Fibroblast of peridontal ligament (primary cell): Measurements from ENCODE around the gene RTL10.

ENCODE experiments used
- DNase-seq: peaks from one replicate; pipeline ENCODE4 v3.0.0-alpha.2; 2010; ENCODE audit errors: extremely low read depth

The RTL10 gene

DNA sequence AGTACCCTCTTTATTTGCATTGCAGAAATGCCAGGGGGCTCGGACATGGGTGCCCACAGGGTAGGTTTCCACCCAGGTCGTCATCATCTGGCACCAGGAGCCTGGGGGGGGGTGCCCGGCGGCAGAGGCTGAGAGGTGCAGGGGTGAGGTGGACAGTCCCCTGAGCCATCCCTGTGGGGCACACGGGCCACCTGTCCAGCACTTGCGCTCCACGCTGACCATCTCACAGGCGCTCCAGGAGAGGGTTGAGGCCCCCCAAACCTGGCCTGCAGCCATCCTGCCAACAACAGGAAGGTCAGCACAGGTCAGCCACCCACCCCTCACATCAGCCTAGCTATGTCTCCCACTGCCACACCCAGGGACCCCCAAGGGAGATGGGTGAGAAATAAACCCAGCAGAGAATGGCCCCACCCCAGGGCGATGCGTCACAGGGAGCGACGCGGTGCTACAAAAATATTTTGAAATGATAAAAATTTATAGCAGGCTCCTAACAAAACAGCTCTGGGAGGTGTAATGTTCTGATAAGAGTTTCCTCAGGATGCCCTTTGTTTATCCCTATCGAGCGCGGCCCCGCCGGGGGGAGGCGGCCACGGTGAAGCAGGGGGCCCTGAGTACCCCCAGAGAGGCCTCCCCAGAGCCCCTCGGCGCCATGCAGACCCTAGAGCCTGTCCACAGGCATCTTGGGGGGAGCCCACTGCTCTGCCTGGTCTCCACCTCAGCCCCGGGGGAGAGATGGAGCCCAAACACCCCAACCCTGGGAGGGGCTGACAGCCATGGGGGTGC, 21.0 kb upstream of the RTL10 start:
- no peak for DNase-seq

DNA sequence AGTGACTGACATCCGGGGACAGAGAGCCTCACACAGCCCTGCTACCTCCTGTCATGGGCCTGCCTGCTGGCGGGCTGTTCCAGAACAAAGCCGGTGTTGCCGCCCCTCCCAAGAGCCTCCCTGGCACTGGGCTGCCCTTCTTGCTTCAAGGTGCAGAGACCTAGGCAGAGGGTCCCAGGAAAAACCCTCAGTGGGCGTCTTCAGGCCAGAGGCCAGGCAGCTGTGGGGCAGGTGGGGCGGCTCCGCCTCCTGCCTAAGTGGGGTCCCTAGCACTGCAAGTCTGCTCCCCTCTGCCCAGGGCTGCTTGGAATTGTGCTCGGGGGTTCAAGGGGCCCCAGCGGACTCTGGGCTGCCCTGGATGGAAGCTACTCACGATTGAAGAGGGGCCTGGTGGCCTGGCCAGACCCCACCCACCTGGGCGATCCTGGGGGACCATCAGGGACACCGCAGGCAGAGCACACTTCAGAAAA, 20.4 kb upstream of the RTL10 start:
- no peak for DNase-seq

DNA sequence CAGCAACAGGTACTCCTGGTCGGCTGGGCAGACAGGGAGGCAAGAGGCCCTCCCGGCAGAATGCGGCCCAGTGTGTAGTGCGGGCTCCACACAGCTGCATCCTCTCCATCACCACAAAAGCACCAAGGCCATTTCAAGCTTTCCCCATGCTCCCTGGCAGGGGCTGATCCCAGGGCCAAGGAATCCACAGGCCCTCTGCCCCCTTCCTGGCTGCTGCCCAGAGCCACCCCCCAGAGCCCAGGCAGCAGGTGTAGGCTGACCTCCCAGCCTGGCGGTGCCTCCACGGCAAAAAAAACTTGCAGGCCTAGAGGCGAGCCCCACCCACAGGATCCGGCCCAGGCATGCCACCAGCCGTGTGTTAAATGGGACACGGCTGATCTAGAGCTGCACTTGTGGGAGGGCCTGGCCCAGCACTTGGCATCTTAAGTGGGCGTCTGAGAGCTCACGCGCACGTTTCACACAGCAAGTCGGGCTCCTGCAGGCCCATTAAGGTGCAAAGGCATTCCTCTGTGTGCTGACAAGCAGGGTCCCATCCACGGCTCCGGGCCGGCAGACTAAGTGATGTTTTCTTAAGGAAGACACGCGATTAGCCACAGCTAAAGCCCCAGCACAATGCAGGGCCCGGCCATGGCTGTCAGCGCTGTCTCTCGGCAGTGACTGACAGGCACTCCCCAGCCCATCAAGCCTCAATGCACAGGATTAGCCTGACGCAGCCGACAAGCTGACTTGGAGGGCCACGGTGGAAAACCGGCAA, 19.8 kb upstream of the RTL10 start:
- no peak for DNase-seq

- DNase-seq: no peak
These were observed 19.3 kb upstream of the RTL10 start for GRCh38 chr22:19873960-19874306.

DNA sequence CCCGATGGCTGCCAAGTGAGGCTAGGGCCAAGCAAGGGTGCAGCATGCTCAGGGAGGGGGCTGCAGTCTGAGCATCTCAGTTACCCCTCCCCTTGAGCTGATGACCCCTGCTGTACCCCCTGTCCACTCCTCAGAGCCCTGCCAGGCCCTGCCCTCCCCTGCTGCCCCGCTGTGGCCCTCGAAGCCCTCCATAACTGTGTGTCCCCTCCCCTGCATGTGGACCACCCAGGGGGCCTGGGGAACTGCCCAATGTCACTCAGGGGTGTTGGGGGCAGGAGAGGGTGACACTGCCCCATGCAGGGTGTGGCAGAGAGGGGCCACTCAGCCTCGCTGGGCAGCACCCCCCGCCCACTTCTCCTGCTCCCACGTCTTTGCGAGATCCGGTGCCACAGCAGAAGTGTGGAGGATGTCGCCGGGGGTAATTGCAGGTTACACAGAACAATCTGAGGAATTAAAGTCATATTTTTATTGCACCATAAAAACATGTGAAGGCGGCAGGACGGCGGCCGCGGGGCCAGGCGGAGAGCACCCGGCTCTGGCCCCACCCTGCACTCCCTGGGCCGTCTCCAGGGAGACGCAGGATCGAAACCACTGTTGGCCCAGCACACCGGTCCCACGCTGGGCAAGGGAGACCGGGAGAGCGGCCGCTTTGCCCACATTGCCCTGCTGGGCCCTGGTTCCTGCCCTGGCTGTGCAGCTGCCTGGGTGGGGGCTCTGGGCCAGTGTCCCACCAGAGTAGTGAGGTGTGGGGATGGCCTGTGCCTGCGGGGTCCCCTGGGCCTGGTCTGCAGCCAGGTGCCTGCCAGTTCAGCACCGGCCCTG, 18.7 kb upstream of the RTL10 start:
- DNase-seq: no peak

DNA sequence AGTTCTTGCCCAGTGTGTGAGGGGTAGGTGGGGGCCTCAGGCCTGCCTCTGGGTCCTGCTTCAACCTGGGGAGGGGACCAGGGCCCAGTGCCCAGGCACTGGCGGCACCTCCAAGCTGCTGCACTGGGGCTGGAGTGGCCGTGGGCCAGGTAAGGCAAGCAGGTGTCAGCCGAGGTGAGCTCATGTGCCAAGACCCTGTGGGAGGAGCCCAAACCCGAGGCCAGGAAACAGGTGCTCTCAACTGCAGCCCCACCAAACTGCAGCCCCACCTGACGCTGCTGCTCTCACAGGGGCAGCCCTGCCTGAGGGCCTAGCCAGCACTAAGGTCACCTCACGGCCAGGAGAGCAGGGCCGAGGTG, 18.1 kb upstream of the RTL10 start:
- DNase-seq: no peak

DNA sequence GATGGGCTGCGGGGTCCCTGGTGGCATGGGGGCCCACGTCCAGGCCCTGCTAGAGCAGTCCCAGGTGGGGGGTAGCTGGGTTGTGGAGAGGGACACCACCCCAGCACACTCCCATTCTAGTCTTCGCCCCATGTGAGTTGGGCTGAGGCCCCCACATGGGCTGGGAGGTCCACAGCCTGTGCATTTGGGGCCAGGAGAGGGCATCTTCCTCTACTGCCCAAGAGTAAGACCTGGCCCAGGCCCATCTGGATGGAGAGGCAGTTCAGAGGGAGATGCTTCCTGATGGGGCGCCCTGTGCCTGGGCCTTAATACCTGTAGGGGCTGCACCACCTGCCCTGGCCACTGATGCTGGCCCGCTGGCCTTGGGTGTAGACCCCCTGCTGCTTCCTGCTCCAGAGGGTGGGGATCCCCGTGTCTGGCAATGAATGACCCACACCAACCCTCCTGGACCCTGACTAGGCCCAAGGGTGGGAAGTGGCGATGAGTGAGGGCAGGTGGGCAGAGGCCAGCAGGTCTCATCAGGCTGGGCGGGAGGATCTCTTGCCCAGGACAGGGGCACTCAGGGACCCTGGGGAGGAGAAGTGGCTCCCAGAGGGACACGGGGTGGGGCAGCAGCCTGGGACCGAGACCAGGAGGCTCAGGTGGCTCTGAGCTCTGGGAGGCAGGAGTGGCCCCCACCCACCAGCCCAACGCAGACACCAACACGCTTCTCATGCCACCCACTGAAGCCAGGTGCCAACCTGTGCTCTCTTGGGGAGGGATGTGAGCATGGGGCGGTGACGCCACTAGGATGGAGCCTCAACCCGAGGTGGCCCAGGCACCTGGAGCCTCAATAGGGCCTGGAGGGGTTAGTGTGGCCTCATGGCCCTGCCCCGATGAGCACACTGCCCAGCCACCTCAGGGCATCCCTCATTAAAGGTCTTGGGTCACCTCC, 17.4 kb upstream of the RTL10 start:
- DNase-seq: no peak

DNA sequence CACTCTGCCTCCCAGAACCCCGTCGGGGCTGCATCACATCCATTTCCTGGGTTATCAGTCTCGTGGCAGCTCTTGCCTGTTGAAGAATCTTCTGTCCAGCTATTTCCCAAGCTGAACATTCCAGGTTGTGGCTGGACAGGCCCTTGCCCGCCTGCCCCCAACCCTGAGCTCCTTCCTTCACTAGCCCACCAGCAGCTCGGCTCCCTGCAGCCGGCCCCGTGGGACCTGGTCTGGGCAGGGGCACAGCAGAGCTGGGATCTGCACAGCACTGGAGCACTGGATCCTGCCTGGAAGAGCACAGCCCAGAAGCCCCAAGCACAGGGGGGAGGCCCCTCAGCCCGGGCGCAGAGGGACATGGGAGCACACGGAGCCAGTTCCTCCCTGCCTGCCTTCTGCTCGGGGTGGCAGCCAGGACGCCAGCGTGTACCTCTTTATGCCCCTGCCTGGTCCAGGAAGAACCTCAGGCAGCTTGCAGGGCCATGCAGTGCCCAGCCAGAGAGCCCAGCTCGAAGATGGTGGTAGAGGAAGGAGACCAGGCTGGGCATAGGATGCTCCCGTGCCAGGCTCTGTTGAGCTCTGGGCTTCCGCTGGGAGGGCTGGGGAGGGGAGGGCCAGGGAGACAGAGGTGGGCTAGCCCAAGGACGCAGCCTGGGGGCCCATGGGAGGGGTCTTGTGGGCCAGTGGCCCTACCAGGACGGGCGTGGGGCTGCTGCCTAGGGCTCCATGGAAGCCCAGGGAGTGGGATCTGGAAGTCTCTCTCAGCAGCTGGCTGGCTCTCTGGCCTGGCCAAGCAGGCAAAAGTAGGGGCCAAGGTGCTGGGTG, 16.6 kb upstream of the RTL10 start:
- no peak for DNase-seq

DNA sequence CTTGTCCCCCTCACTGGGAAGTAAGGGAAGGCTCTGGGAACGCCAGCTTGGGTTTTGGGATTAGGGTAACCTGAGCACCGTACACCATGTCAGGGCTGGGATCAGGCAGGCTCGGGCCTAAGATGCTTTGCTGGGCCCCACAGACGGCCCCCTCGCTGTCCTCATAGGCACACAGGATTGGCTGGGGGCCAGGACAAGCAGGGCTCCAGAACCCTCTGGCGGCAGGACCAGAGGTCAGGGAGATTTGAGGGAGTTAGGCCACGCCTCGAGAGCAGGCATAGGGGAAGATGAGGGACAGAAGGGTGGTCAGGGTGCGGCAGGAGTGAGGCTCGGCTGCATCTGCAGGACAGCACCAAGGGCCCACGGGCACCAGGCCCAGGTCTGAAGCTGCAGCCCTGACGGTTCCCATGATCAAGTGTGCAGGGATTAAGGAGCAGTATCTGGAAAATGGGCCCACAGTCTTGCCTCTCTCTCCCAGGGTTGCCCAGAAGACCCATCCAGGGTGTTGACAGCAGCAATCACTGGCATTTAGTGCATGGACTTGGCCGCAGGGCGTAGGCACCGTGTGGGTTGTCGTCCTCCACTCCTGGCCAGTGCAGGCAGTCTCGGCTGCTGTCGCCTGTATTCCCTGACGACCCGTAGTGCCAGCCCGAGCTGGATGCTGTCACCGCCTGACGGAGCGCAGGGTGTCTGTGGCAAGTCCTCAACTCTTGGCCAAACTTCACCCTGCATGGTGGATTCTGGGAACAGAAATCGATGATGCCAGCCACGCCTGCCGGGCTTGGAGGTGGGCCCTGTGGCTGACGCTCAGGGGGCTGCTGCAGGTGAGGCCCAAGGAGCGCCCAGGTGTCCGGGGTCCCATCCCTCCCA, 15.7 kb upstream of the RTL10 start:
- DNase-seq: no peak

DNA sequence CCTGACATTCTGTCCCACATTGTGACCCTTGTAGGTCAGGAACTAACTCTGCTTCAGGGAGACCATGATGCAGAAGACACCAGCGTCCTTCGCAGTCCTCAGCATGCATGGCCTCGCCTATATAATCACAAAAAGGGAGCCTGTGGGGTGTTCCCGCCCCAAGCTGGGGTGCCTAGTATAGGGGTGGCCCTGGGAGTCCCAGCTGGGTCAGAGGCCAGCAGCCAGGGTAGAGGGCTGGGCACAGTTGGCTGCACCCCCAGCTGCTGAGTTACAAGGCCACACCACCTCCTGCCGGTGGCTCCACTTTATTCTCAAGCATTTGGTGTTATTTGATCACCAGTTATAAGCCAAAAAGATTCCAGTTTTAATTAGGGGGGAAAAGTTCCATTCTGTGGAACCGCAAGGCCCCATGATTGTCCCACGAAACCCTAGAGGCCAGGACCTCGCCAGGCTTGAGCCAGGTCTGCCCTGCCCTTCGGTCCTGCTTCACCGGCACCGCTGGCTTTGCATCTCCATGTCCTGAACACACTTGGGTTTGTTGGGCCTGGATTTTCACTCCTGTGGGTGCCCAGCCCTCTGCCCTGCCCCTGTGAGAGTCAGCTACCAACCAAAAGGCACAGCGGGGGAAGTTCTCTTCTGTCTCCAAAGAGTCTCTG, 15.0 kb upstream of the RTL10 start:
- no peak for DNase-seq

GRCh38 chr22:19868773-19869471, 14.2 kb upstream of the RTL10 start:
- no peak for DNase-seq

- no peak for DNase-seq
These were observed 13.7 kb upstream of the RTL10 start for GRCh38 chr22:19868333-19868732.

- DNase-seq: no peak
These were observed 12.9 kb upstream of the RTL10 start for GRCh38 chr22:19867617-19868016.

- DNase-seq: no peak
These were observed 12.0 kb upstream of the RTL10 start for GRCh38 chr22:19866665-19867009.

DNA sequence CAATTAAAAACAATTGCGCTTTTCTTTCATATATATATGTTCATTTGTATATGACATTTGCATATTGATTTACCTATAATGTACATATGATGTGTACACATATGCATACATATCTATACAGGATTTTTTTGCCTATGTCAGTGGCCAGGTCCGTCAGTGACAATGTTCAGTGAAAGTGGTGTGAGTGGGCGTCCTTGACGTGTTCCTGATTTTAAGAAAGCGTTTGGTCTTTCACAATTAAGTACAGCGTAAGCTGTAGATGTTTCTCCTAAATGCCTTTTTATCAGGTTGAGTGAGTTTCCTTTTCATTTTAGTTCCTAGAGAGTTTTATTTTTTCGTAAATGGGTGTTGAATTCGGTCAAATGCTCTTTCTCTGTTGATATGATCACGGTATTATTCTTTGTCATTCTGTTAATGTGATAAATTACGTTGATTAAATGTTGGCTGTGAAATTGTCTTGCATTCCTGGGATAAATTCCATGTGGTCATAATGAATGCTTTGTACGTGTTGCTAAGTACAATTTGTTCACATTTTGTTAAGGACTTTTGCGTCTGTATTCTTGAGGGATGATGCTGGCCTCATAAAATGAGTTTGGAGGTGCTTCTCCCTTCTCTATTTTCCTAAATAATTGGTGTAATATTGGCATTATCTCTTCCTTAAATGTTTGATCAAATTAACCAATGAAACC, 10.6 kb upstream of the RTL10 start:
- DNase-seq: no peak

DNA sequence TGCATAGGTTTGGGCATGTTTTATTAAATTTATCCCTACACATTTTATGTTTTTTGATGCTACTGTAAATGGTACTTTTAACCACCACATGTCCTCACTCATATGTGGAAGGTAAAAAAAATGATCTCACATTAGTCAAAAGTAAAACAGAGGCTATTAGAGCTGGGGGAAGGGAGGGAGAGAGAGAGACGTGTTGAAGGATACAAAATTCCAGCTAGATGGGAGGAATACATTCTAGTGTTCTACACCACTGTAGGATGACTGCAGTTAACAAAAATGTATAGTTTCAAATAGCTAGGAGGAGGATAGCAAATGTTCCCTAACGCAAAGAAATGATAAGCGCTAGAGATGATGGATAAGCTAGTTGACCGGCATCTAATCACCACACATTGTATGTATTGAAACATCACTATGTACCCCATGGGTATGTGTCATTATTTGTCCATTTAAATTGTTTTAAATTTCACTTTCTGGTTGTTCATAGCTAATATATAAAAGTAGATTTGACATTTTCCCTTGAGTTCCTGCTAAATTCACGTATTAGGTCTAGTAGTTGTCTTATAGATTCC, 9.9 kb upstream of the RTL10 start:
- no peak for DNase-seq

DNA sequence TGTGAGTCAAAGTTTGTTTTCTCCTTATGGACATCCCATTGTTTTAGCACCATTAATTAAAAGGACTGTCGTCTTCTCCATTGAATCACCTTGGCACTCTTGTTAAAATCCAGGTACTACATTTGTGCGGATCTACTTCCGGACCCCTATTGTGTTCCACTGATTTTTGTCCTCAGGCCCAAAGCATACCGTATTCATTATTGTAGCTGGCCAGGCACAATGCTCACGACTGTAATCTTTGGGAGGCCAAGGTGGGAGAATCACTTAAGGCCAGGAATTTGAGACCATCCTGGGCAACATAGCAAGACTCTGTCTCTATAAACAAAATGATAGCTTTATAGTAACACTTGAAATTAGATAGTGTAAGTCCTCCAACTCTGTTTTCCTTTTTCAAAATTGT, 8.9 kb upstream of the RTL10 start:
- DNase-seq: no peak
